ENCODE measurements around the gene CXorf66.
"Not testable (repeated sequence)": the region's sequence is repeated elsewhere in the genome, so short reads cannot be mapped to it uniquely, and the experiment has no call there.

The CXorf66 gene

DNA sequence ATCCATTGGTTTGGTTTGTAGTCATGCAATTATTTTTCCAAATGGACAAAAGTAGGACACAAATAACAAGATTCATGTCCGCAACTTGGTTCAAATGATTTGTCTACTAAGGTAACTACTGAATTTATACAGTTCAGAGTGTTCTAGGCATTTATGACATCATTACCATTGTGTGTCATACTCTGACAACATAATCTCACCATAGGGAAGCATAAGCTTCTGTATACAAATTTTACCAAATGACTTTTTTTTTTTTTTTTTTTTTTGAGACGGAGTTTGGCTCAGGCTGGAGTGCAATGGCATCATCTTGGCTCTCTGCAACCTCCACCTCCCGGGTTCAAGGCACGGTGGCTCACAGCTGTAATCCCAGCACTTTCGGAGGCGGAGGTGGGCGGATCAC is at the start of gene CXorf66:
Gene CXorf66 (minus strand): TSS at position 101 of the 400 bp plus-strand sequence. CDS start 25 bp downstream, at position 76.
- H3K9ac ChIP-seq = no peak within 1 kb of the TSS
- no peak for TF ChIP-seq Cebpa-rat (IDR thresholded peaks at IDR 0.05)
- peaks cover 33% of the 10 kb centered on the region for H3K27me3 ChIP-seq
- H3K4me3 ChIP-seq = no peak within 1 kb of the TSS
- H3K36me3 ChIP-seq = no peaks in the 10 kb centered on the region
- no peaks in the 10 kb centered on the region for H4K20me1 ChIP-seq
- H3K27ac ChIP-seq = no peak within 1 kb of the TSS
- H3K9me3 ChIP-seq = no peaks in the 10 kb centered on the region
- no peak within 1 kb of the TSS for H3K4me2 ChIP-seq
- H3K4me1 ChIP-seq = no peaks in the 10 kb centered on the region

- H3K4me2 ChIP-seq = no peak overlapping the region
- no peak for TF ChIP-seq Cebpa-rat (IDR thresholded peaks at IDR 0.05)
- H3K4me3 ChIP-seq = no peak overlapping the region
- no peaks in the 10 kb centered on the region for H3K4me1 ChIP-seq
- H4K20me1 ChIP-seq = no peaks in the 10 kb centered on the region
- peaks cover 62% of the 10 kb centered on the region for H3K27me3 ChIP-seq
- no peak overlapping the region for H3K9ac ChIP-seq
- no peaks in the 10 kb centered on the region for H3K9me3 ChIP-seq
- H3K36me3 ChIP-seq = no peaks in the 10 kb centered on the region
- no peak overlapping the region for H3K27ac ChIP-seq
Measured at GRCh38 chrX:139982856-139983255, 17.5 kb upstream of the CXorf66 start.

GRCh38 chrX:139974471-139974870 is 9.2 kb upstream of the CXorf66 start:
- no peaks in the 10 kb centered on the region for H3K4me1 ChIP-seq
- no peak overlapping the region for H3K9ac ChIP-seq
- no peak overlapping the region for H3K4me2 ChIP-seq
- no peaks in the 10 kb centered on the region for H4K20me1 ChIP-seq
- H3K27ac ChIP-seq = no peak overlapping the region
- H3K36me3 ChIP-seq = no peaks in the 10 kb centered on the region
- no peak for TF ChIP-seq Cebpa-rat (IDR thresholded peaks at IDR 0.05)
- H3K4me3 ChIP-seq = no peak overlapping the region
- H3K27me3 ChIP-seq = peaks cover 28% of the 10 kb centered on the region
- H3K9me3 ChIP-seq = peaks cover 7% of the 10 kb centered on the region

GRCh38 chrX:139972629-139973624 is 7.6 kb upstream of the CXorf66 start:
- H3K36me3 ChIP-seq = no peaks in the 10 kb centered on the region
- H3K4me1 ChIP-seq = no peaks in the 10 kb centered on the region
- no peak overlapping the region for H3K9ac ChIP-seq
- peaks cover 23% of the 10 kb centered on the region for H3K27me3 ChIP-seq
- H3K9me3 ChIP-seq = peaks cover 7% of the 10 kb centered on the region
- H3K4me2 ChIP-seq = no peak overlapping the region
- TF ChIP-seq Cebpa-rat (IDR thresholded peaks at IDR 0.05) = no peak
- no peak overlapping the region for H3K4me3 ChIP-seq
- H4K20me1 ChIP-seq = no peaks in the 10 kb centered on the region
- H3K27ac ChIP-seq = no peak overlapping the region

GRCh38 chrX:139972113-139972512 is 6.8 kb upstream of the CXorf66 start:
- peaks cover 5% of the 10 kb centered on the region for H3K9me3 ChIP-seq
- no peaks in the 10 kb centered on the region for H3K36me3 ChIP-seq
- no peak for TF ChIP-seq Cebpa-rat (IDR thresholded peaks at IDR 0.05)
- no peaks in the 10 kb centered on the region for H4K20me1 ChIP-seq
- no peaks in the 10 kb centered on the region for H3K4me1 ChIP-seq
- peaks cover 20% of the 10 kb centered on the region for H3K27me3 ChIP-seq
- no peak overlapping the region for H3K27ac ChIP-seq
- H3K4me3 ChIP-seq = no peak overlapping the region
- no peak overlapping the region for H3K9ac ChIP-seq
- H3K4me2 ChIP-seq = no peak overlapping the region

- Histone ChIP-seq H3K4me1 (no peaks in the 10 kb centered on the region), H3K27me3 (peaks cover 21% of the 10 kb centered on the region), H3K4me2 (no peak overlapping the region), H3K27ac (no peak overlapping the region), H3K9me3 (no peaks in the 10 kb centered on the region), H3K9ac (no peak overlapping the region), H3K36me3 (no peaks in the 10 kb centered on the region), H4K20me1 (no peaks in the 10 kb centered on the region), H3K4me3 (no peak overlapping the region)
- no peak for TF ChIP-seq Cebpa-rat (IDR thresholded peaks at IDR 0.05)
Measured at GRCh38 chrX:139971394-139971749, 6.1 kb upstream of the CXorf66 start.

GRCh38 chrX:139969286-139969685 is 4.0 kb upstream of the CXorf66 start:
- Histone ChIP-seq H3K9ac (no peak overlapping the region), H3K9me3 (no peaks in the 10 kb centered on the region), H3K4me2 (no peak overlapping the region), H3K27me3 (peaks cover 18% of the 10 kb centered on the region), H3K4me3 (no peak overlapping the region), H3K27ac (no peak overlapping the region), H3K4me1 (no peaks in the 10 kb centered on the region), H3K36me3 (no peaks in the 10 kb centered on the region), H4K20me1 (no peaks in the 10 kb centered on the region)
- no peak for TF ChIP-seq Cebpa-rat (IDR thresholded peaks at IDR 0.05)

GRCh38 chrX:139967750-139968149 is 2.4 kb upstream of the CXorf66 start:
- Histone ChIP-seq H3K4me2 (no peak overlapping the region), H3K9ac (no peak overlapping the region), H3K9me3 (no peaks in the 10 kb centered on the region), H3K4me1 (no peaks in the 10 kb centered on the region), H3K27me3 (peaks cover 20% of the 10 kb centered on the region), H3K27ac (no peak overlapping the region), H4K20me1 (no peaks in the 10 kb centered on the region), H3K4me3 (no peak overlapping the region), H3K36me3 (no peaks in the 10 kb centered on the region)
- no peak for TF ChIP-seq Cebpa-rat (IDR thresholded peaks at IDR 0.05)

DNA sequence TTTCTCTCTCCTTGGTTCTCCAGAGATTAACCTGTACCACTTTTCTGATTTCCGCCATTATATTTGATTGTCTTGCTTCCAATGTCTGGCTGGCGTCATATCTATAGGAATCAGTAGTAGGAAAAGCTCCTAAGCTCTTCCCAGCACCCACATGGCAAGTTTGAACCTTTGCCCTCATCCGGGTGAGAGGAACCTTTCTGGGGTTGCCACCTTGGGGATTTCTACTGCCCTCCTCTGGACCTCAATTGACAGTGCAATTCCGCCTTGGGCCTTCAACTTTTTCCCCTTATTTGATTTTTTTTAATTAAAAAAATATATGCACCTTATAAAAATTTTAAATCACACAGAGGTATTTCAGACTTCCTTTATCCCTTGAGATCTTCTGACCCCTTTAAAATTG is 2.0 kb upstream of the CXorf66 start:
- no peak overlapping the region for H3K9ac ChIP-seq
- H3K9me3 ChIP-seq = no peaks in the 10 kb centered on the region
- no peak overlapping the region for H3K27ac ChIP-seq
- peaks cover 17% of the 10 kb centered on the region for H3K27me3 ChIP-seq
- no peaks in the 10 kb centered on the region for H3K36me3 ChIP-seq
- no peak overlapping the region for H3K4me2 ChIP-seq
- no peaks in the 10 kb centered on the region for H3K4me1 ChIP-seq
- no peak overlapping the region for H3K4me3 ChIP-seq
- TF ChIP-seq Cebpa-rat (IDR thresholded peaks at IDR 0.05) = no peak
- no peaks in the 10 kb centered on the region for H4K20me1 ChIP-seq

DNA sequence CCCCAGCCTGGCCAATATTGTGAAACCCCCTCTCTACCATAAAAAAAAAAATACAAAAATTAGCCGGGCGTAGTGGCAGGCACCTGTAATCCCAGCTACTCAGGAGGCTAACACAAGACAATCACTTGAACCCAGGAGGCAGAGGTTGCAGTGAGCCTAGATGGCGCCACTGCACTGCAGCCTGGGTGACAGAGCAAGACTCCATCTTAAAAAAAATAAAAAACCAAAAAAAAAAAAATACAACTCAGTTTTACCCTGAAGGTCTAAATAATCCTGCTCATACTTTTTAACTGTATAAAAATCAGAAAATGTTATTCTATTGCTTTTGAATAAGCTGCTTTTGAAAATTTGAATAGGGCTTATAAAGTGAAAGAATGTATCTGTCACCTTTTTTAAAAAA is 838 bp upstream of the CXorf66 start:
- not testable (repeated sequence) for H3K27ac ChIP-seq, H3K4me2 ChIP-seq, H3K36me3 ChIP-seq, H4K20me1 ChIP-seq, H3K4me3 ChIP-seq, H3K4me1 ChIP-seq, H3K9me3 ChIP-seq, H3K9ac ChIP-seq
- H3K27me3 ChIP-seq = peaks cover 25% of the 10 kb centered on the region

DNA sequence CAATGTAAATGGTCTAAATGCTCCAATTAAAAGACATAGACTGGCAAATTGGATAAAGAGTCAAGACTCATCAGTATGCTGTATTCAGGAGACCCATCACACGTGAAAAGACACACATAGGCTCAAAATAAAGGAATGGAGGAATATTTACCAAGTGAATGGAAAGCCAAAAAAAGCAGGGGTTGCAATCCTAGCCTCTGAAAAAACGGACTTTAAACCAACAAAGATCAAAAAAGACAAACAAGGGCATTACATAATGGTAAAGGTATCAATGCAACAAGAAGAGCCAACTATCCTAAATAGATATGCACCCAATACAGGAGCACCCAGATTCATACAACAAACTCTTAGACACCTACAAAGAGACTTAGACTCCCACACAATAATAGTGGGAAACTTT is 4.2 kb downstream of the CXorf66 start:
- H3K9me3 ChIP-seq, H3K36me3 ChIP-seq, H3K27ac ChIP-seq, H3K4me2 ChIP-seq, H4K20me1 ChIP-seq, H3K4me1 ChIP-seq, H3K4me3 ChIP-seq, H3K9ac ChIP-seq: not testable (repeated sequence)
- peaks cover 47% of the 10 kb centered on the region for H3K27me3 ChIP-seq
